NCI-H2196 treated with DMSO at 0.1 percent for 48 hours (cell line): Measurements from ENCODE around the gene FECH.
"Not testable (repeated sequence)": the region's sequence is repeated elsewhere in the genome, so short reads cannot be mapped to it uniquely, and the experiment has no call there.

Experiments
- DNase-seq: peaks from one replicate; lab custom pipeline; 2025; ENCODE audit not compliant: unreplicated experiment; lab: John Stamatoyannopoulos, UW

FECH gene

DNA sequence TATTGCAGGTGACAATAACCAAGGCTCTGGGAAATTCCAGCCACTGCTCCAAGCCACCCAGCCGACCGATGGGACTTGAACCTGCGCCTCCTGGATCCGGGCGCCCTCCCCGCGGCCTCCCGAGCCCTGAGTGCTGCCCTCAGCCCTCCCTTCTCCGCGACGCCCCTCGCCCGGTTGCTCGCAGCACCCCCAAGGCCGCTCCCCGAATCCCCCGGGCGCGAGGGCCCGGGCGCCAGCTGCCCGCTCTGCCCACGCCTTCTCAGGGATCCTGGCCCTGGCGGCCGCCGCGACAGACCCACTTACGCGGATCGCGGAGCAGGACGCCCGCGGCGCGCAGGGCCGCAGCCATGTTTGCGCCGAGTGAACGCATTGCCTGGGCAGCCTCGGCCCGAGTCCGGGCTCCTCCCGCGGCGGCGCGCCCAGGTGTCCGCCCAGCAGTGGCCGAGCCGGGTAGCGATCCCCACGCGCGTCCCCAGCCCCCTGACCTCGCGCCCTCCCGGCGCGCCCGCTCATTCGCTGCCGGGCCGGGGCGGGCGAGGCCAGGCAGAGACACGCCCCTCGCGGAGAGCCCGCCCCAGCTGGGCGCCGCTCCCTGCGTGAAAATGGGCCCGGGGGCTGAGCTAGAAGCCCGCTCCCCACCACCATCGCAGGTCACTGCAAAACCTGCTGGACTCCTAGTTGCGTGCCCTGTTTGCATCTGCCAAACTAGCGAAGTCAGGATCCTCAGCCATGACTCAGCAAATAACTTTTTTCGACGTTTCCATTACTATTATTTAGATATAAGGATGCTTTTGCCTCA, at the start of gene FECH:
Gene FECH (minus strand): TSS at position 452 of the 799 bp plus-strand sequence. CDS start 82 bp downstream, at position 370.
- peak; percentile 49 for DNase-seq

GRCh38 chr18:57635003-57635822, 48.7 kb upstream of the FECH start:
- DNase-seq, result no peak

DNA sequence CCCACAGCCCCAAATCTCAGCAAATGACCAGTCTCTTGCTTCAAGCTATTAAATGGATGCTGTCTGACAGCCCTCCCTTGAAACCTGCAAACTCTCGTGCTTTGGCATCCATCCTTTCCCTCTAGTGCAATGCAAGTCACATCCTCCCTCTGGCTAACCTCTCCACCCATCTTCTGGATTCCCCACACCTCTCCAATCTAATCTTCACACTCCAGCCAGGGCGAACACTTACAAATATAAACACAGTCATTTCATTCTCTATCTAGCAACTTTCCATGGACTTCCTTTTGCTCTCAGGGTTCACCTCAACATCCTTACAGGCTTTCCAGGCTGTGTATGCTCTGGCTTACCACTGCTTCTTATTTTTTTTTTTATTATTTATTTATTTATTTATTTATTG, 45.2 kb upstream of the FECH start:
- no peak for DNase-seq

DNA sequence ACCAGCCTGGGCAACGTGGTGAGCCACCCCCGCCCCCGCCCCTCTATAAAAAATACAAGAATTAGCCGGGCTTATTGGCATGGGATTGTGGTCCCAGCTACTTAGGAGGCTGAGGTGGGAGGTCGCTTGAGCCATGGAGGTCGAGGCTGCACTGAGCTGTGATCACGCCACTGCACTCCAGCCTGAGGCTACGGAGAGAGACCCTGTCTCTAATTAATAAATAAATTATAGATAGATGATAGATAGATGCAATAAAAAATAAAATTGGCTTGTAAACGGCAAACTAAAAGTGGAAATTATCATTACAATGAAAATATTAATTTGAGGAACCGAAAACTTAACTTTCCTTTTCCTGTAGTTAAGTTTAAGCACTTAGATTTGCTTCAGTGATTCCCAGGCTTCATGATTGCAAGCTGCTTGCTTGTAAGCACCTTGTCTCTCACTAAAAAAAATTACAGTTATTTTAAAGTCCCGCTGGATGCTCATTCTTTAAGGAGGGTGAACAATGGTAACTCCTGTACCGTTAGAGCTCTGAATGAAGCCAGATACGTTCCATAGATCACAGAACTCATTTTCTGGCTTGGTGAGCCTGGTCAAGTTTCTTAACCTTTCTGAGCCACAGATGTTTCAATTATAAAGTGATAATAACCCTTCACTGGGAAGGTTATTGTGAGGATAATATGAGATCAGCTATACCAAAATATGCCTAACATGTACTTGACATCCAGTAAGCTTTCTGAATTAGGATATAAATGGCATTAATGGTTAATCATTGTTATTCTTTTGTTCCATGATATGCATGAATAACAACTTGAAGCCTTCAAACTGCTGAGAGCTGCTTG, 44.5 kb upstream of the FECH start:
- no peak for DNase-seq

DNA sequence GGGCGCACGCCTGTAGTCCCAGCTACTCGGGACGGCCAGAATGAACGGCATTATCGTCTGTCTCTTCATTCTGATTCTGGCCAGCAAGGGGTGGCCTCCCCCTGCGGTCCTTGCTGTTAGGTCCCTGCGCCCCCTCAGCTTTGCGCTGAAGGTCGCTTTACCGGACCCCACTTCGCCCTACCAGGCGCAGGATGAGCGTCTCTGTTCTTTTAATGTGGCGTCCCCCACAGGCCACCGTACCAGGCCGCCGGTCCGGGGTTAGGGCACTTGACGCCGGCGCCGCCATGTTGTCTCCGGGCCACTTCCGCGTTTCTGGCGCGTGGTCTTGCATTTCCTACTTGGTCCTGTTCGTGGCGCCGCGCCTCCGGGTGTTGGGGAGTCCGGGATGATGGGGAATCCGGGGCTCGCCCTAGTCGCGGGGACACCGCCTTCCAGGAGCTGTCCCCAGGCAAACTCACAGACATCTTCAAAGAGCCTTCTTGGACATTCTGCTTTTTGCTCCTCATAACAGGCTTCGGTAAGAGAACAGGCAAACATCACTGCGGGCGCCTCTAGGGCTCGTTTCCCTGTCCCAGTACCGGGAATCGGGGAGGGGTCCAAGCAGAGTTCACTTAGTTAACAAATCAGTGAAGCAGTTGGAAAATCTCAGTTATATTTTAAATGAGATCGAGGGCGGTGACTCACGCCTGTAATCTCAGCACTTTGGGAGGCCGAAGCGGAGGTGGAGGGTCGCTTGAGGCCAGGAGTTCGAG, 43.7 kb upstream of the FECH start:
- DNase-seq, result peak; percentile 79

GRCh38 chr18:57629422-57629821, 42.9 kb upstream of the FECH start:
- DNase-seq, result no peak

- DNase-seq, result no peak
Measured at GRCh38 chr18:57627488-57627887, 41.0 kb upstream of the FECH start.

DNA sequence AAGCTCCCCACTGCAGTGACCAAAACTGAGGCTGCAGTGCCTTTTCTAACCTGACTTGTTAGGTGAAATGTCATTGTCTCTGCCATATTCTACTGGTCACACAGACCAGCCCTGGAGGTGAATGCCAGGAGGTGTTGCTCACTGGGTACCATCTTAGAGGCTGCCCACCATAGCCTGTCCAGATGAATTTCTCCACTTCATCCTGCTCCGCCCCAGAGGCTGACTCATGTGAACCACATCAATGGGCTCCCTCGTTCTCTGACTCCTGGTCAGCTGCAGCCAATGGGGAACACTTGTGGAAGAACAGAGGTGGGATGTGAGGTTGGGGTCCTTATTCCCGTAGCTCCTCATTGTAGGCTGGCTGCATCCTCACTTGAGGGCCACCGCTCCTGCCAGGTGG, 38.5 kb upstream of the FECH start:
- DNase-seq, result no peak

DNA sequence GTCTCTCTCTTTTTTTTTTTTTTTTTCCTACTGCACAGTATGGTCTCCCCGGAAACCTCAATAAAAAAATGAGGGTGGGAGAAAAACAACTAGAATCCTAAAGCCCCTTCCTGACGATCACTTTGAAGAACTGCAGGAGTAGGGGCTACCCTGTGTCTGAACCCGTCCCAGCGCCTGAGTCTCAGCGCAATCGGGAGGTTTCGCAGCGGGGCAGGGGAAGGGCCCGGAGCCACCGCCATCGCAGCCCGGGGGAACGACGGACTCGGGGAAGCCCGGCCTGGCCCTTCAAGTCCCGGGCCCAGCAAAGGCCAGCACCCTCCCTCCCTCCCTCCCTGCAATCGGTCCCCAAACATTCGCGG, 34.7 kb upstream of the FECH start:
- no peak for DNase-seq

DNA sequence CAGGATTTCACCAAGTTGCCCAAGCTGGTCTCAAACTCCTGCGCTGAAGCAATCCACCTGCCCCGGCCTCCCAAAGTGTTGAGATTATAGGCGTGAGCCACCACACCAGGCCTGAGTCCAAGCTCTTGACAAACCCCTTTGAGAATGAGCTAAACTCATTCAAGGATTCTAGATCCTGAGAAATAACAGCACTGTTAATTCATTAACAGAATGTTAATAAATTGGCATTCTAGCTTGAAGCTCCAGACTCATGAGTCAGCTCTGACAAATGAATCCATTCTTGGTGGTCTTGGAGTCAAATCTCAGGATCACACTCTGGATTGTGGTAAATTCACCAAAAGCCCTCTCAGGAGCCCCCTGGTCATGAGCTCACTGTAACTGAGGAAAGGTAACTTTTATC, 33.4 kb upstream of the FECH start:
- DNase-seq, result no peak

DNA sequence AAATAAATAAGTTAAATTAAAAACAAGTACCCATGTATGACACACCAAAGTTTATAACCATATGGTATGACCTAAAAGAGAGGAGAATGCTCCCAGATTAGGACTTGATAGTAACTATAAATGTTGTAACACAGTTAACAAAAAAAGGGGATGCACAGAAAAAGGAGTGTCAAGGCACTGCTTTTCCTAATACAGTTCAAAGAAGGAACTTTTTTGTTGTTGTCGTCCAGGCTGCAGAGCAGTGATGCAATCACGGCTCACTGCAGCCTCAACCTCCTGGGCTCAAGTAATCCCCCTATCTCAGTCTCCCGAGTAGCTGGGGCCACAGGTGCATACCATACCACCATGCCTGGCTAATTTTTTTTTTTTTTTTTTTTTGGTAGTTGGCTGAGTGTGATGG, 32.4 kb upstream of the FECH start:
- DNase-seq, result no peak

- no peak for DNase-seq
Measured at GRCh38 chr18:57603871-57604270, 17.4 kb upstream of the FECH start.

DNA sequence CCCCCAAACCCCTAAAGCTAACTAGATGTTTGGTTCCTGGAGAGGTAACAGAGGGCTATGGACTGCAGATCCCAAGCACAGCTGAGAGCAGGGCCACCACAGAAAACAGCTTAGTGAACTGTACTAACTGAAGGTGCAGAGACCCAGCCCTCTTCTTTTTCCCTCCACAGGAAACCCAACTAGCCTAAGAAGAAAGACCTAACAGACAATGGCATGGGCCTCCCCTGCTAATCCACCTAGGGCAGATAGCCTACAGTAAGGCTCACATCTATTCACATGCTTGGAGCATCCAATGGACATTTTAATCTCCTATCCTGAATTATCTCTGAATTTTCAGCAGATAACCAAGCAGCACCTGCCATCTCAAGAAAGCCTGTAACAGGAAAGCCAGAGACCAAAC, 8.8 kb upstream of the FECH start:
- DNase-seq, result no peak

DNA sequence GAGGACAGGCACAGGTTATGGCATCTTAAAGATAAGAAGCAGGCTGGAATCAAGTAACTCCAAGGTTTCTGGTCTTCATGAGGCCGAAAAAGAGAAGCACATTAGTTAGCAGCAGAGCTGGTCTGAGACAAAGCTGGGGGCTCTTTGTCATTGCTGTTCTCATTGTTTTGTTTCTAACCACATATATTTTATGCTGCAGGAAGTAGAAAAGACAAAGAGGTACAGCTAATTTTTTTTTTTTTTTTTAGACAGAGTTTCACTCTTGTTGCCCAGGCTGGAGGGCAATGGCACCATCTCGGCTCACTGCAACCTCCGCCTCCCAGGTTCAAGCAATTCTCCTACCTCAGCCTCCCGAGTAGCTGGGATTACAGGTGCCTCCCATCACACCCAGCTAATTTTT, 6.2 kb upstream of the FECH start:
- not testable (repeated sequence) for DNase-seq

DNA sequence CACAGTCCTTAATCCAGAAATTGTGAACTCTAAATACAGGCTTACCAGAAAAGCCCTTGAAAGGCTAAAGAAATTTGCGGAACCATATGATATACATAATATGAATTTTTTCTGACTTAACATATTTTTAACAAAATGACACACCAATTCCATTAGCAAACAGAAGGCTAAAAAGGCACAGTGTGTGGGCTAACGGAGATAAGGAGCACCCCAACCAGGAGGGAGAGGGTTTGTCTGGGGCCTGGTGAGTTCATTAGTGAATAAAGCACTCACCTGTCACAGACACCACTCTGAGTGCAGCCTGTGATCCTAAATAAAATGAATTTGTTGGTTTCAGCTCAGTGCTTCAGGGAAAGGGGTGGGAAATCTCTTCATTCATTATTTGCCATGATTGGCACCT, 2.7 kb upstream of the FECH start:
- no peak for DNase-seq

GRCh38 chr18:57587098-57587661, 678 bp upstream of the FECH start:
- no peak for DNase-seq

DNA sequence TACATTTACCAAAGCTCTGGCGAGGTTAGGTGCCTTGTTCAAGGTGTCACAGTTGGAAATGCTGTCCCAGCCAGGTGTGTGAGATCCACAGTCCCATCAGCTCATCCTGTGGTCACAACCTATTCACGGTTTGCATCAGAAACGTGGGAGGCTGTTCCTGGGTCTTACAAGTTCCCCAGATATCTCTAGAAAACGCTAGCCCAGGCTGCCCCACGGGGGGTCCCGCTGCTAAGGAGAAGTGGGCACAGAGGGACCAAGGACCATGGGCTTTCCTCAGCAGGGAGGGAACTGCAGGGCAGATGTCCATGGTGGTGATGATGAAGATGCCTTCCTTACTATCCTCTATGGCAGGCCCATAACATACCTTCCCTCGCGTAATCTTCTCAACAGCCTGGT, 649 bp downstream of the FECH start:
- no peak for DNase-seq

DNA sequence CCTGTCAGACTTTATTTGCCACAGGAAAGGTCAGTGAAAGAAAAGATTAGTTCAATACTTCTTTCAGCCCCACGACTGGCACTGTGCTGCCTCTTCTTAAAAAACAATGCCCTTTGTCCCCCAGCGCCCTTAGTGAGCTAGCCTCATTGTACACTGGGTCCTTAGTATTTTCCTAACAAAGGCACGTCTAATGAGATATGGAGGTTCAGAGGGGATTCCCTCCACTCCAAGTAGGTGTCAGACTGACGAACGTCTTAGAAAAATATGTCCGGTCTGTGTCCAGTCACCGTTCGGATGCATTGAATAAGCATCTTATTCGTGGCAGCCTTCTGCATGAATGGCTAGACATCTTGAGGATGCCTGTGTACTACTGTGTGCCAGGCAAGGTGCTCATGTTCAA, 1.1 kb downstream of the FECH start:
- no peak for DNase-seq

- no peak for DNase-seq
Measured at GRCh38 chr18:57584444-57584843, 2.1 kb downstream of the FECH start.

- no peak for DNase-seq
Measured at GRCh38 chr18:57583297-57583835, 3.1 kb downstream of the FECH start.
